Endothelial cell of umbilical vein (primary cell): ENCODE measurements around the gene ITM2C. TPM values are rescaled to one million over a fixed set of nuclear protein-coding genes. Genes with fewer than 3 reads are reported as not detected.

Source experiments
- BruUV-seq: library from RNA; stranded (reverse); fragments of 400-500 nt; replicated peaks from 2 replicates; lab custom pipeline; 2021; lab: Mats Ljungman, UMichigan
- CTCF ChIA-PET: fragments of 300-600, 350-600 bp; sonication (Branson Sonifier 250); formaldehyde crosslinking; loops from one replicate; lab custom pipeline; 2021; ENCODE audit warnings: antibody characterized with exemption, inconsistent platforms; lab: Charles Lee
- POLR2A ChIA-PET: fragments of 300-600, 350-600 bp; sonication (Branson Sonifier 250); formaldehyde crosslinking; loops from one replicate; lab custom pipeline; 2021; ENCODE audit warnings: antibody characterized with exemption, inconsistent platforms; lab: Charles Lee
- DNase-seq: peaks from one replicate; pipeline ENCODE4 v3.0.0-alpha.2; 2011; ENCODE audit warnings: low read depth, low spot score
- FAIRE-seq: peaks from 2 replicates; lab custom pipeline; 2011; peaks lifted over from hg19 to GRCh38; lab: Jason Lieb, UNC
- H2AFZ ChIP-seq: 2 replicates; pipeline ENCODE4 v1.6.0; 2012; ENCODE audit warnings: low read depth, low read length, control low read depth, inconsistent platforms
- H3K27ac ChIP-seq: 2 replicates; pipeline ENCODE4 v1.5.1; 2011; ENCODE audit warnings: low read depth, mild to moderate bottlenecking, control low read depth, low read length, moderate library complexity; ENCODE audit not compliant: insufficient read depth
- H3K27me3 ChIP-seq, 2 experiments: 2 replicates each; pipeline versions ENCODE4 v1.6.0 to v1.6.1; 2011; ENCODE audit warnings: low read length in 2 of 2, mixed read lengths in 1 of 2; ENCODE audit not compliant: control insufficient read depth in 2 of 2, insufficient read depth in 2 of 2
- H3K36me3 ChIP-seq, 2 experiments: 2 replicates in 1 of 2; 3 replicates in 1 of 2; pipeline ENCODE4 v1.5.1; 2011; ENCODE audit warnings: low read length in 2 of 2, mild to moderate bottlenecking in 1 of 2, moderate library complexity in 1 of 2; ENCODE audit not compliant: control insufficient read depth in 2 of 2, insufficient read depth in 2 of 2; ENCODE audit errors: extremely low read depth in 1 of 2
- H3K4me1 ChIP-seq: 3 replicates; pipeline ENCODE4 v1.5.1; 2011; ENCODE audit warnings: mild to moderate bottlenecking, low read length; ENCODE audit not compliant: control insufficient read depth, insufficient read depth; ENCODE audit errors: extremely low read depth
- H3K4me2 ChIP-seq: 2 replicates; pipeline ENCODE4 v1.6.1; 2011; ENCODE audit warnings: low read length, control low read depth, mixed read lengths; ENCODE audit not compliant: insufficient read depth
- H3K4me3 ChIP-seq, 3 experiments: fragments of 200-600 bp in 1 of 3; sonication (generic), shearing (Covaris generic) in 1 of 3; replicated peaks in 1 of 3; 2 replicates each; pipeline ENCODE4 v1.5.1; 2011 to 2016; ENCODE audit warnings: control low read depth in 3 of 3, low read length in 3 of 3, mild to moderate bottlenecking in 2 of 3, inconsistent platforms in 1 of 3, low read depth in 1 of 3, moderate library complexity in 1 of 3; ENCODE audit not compliant: insufficient read depth in 1 of 3
- H3K79me2 ChIP-seq: 2 replicates; pipeline ENCODE4 v1.6.0; 2012; ENCODE audit warnings: low read length, inconsistent platforms; ENCODE audit not compliant: control insufficient read depth, insufficient read depth
- H3K9ac ChIP-seq: replicated peaks from 2 replicates; pipeline ENCODE3; 2011; ENCODE audit warnings: low read length, control low read depth; ENCODE audit not compliant: insufficient read depth; ENCODE audit errors: extremely low read depth
- H3K9me1 ChIP-seq: replicated peaks from 3 replicates; pipeline ENCODE4 v1.6.0; 2011; ENCODE audit warnings: mild to moderate bottlenecking, low read length; ENCODE audit not compliant: control insufficient read depth, insufficient read depth; ENCODE audit errors: extremely low read depth
- H3K9me3 ChIP-seq: replicated peaks from 2 replicates; pipeline ENCODE4 v1.5.1; 2012; ENCODE audit warnings: low read length, inconsistent platforms; ENCODE audit not compliant: control insufficient read depth, insufficient read depth
- H4K20me1 ChIP-seq: replicated peaks from 2 replicates; pipeline ENCODE3; 2011; ENCODE audit warnings: mild to moderate bottlenecking, low read length; ENCODE audit not compliant: control insufficient read depth, insufficient read depth; ENCODE audit errors: extremely low read depth
- CTCF ChIP-seq, 2 donors: IDR thresholded peaks; 1 replicate in 1 of 2; 2 replicates in 1 of 2; pipeline ENCODE4 v1.5.1; 2011; ENCODE audit warnings: low read length in 2 of 2, mild to moderate bottlenecking in 2 of 2, moderate library complexity in 2 of 2, control low read depth in 1 of 2, inconsistent platforms in 1 of 2, low read depth in 1 of 2; ENCODE audit not compliant: insufficient read depth in 1 of 2; ENCODE audit errors: extremely low read depth in 1 of 2
- EZH2 ChIP-seq: IDR thresholded peaks from 2 replicates; pipeline ENCODE4 v1.6.1; 2012; ENCODE audit warnings: borderline replicate concordance, low read depth, mild to moderate bottlenecking, moderate library complexity, low read length, inconsistent platforms; ENCODE audit not compliant: severe bottlenecking
- FOS ChIP-seq: IDR thresholded peaks from 2 replicates; pipeline ENCODE4 v1.6.1; 2011; ENCODE audit warnings: mild to moderate bottlenecking, low read length, moderate library complexity, borderline replicate concordance; ENCODE audit not compliant: insufficient read depth
- GATA2 ChIP-seq: IDR thresholded peaks from 2 replicates; pipeline ENCODE4 v1.7.0; 2011; ENCODE audit warnings: low read depth, mild to moderate bottlenecking, moderate library complexity, mixed read lengths, low read length; ENCODE audit not compliant: insufficient read length, insufficient read depth
- JUN ChIP-seq: IDR thresholded peaks from 2 replicates; pipeline ENCODE4 v1.6.1; 2011; ENCODE audit warnings: borderline replicate concordance, low read depth; ENCODE audit not compliant: insufficient read length, insufficient read depth
- MAX ChIP-seq: IDR thresholded peaks from 2 replicates; pipeline ENCODE4 v1.6.1; 2011; ENCODE audit not compliant: insufficient read depth, insufficient read length
- MYC ChIP-seq: IDR thresholded peaks from one replicate; pipeline ENCODE4 v1.6.1; 2011; ENCODE audit warnings: mild to moderate bottlenecking, low read depth, low read length
- POLR2A ChIP-seq: IDR thresholded peaks from 2 replicates; pipeline ENCODE4 v1.6.1; 2012; ENCODE audit warnings: low read depth, mild to moderate bottlenecking, control low read depth, low read length
- POLR2AphosphoS5 ChIP-seq: IDR thresholded peaks from 2 replicates; pipeline ENCODE4 v1.6.1; 2012; ENCODE audit warnings: low read depth, mild to moderate bottlenecking, control low read depth, low read length, moderate library complexity; ENCODE audit not compliant: insufficient read depth
- dilution Hi-C: fragments of 300-500 bp; cut with MboI; formaldehyde crosslinking; loops from one replicate; pipeline ENCODE4 v1.15.0; 2019; ENCODE audit warnings: low sequenced_read_pairs; ENCODE audit not compliant: extremely low pct_ligation_motif_present
- intact Hi-C: fragments of 100-400 bp; cut with micrococcal nuclease; formaldehyde crosslinking; loops from one replicate; pipeline ENCODE4 v1.10.0; 2022
- polyA plus RNA-seq, 4 experiments: library from polyadenylated mRNA; depleted of rRNA in 3 of 4; stranded (reverse) in 3 of 4; unstranded in 1 of 4; fragments of >200 nt; gene quantifications; 2 replicates each; pipeline versions ENCODE4 v1.2.1 to v1.2.3, GENCODE V29; 2011 to 2012; ENCODE audit warnings: missing spikeins in 1 of 4
- total RNA-seq: library from RNA; stranded (reverse); gene quantifications from 2 replicates; pipeline ENCODE4 v1.2.3, GENCODE V29; 2021

Gene ITM2C
- total and polyA plus RNA-seq, 2 donors (not counting 3 experiments of a cell fraction or from before 2014, with no cell fraction given) = 12.0 to 12.1 TPM

GRCh38 chr2:230924470-230925341, 60.0 kb downstream of the ITM2C start, which contains the start of gene GPR55:
Gene GPR55, minus strand, starts transcription at chr2:230925242. Its CDS starts 14,280 bp downstream, at chr2:230910962.
- DNase-seq = no peak
- Histone ChIP-seq H3K4me1 (no peaks in the 10 kb centered on the region), H4K20me1 (no peaks in the 10 kb centered on the region), H3K27me3 (peaks cover 0 to 3% of the 10 kb centered on the region in 2 experiments), H3K27ac (no peak within 1 kb of the TSS), H3K79me2 (no peaks in the 10 kb centered on the region), H3K4me3 (no peak within 1 kb of the TSS), H3K9me1 (no peaks in the 10 kb centered on the region), H3K36me3 (no peaks in the 10 kb centered on the region), H3K4me2 (no peak within 1 kb of the TSS), H3K9ac (no peak within 1 kb of the TSS), H3K9me3 (no peaks in the 10 kb centered on the region), H2AFZ (no peak within 1 kb of the TSS)
- POLR2A ChIA-PET = no interaction called here
- dilution Hi-C loops (no loop called here), intact Hi-C loops (no loop called here)
- FAIRE-seq = no peak
- TF ChIP-seq POLR2A (no peak), FOS (no peak), POLR2AphosphoS5 (no peak), MAX (no peak), JUN (no peak), MYC (no peak), CTCF (IDR thresholded peaks at IDR 0.05; ENCODE audit: extremely low read depth in 1 of 2, insufficient read depth in 1 of 2, low read depth in 1 of 2, low read length in 2 of 2) (no peak), GATA2 (no peak), EZH2 (no peak)
- BruUV-seq = no TSS peak
- CTCF ChIA-PET = interaction anchor here (1.3 kb wide), 1 partner anchor 12 kb away, joined by 3 read pairs; no protein-coding TSS in a partner anchor
